Mesenchymal stem cell (in vitro differentiated cells and primary cell): Measurements from ENCODE around the gene ADAP2.
A peak's percentile ranks its signal among the peaks of the same experiment; 100 is the strongest.

ENCODE experiments used
- DNase-seq: peaks from one replicate; pipeline ENCODE4 v3.0.0-alpha.2; 2013
- H2AFZ ChIP-seq: one replicate; pipeline ENCODE4 v1.6.1; 2013; ENCODE audit warnings: low read depth, mild to moderate bottlenecking, control low read depth, inconsistent platforms, low read length, moderate library complexity
- H2AK5ac ChIP-seq: 2 replicates; pipeline ENCODE4 v1.6.1; 2013; ENCODE audit warnings: low read length, moderate library complexity, mild to moderate bottlenecking, inconsistent platforms; ENCODE audit not compliant: severe bottlenecking
- H2BK120ac ChIP-seq: one replicate; pipeline ENCODE4 v1.6.1; 2013; ENCODE audit warnings: low read depth, mild to moderate bottlenecking, inconsistent platforms, low read length, moderate library complexity
- H2BK12ac ChIP-seq, 2 experiments: one replicate each; pipeline ENCODE4 v1.6.1; 2013; ENCODE audit warnings: inconsistent platforms in 2 of 2, low read length in 2 of 2, mild to moderate bottlenecking in 2 of 2, moderate library complexity in 2 of 2, control low read depth in 1 of 2
- H2BK15ac ChIP-seq: one replicate; pipeline ENCODE4 v1.6.1; 2013; ENCODE audit warnings: mild to moderate bottlenecking, low read depth, inconsistent platforms; ENCODE audit not compliant: poor library complexity, severe bottlenecking
- H2BK5ac ChIP-seq: 2 replicates; pipeline ENCODE4 v1.6.1; 2013; ENCODE audit warnings: low read depth, mild to moderate bottlenecking, low read length, control low read depth, inconsistent platforms; ENCODE audit not compliant: poor library complexity, severe bottlenecking
- H3K14ac ChIP-seq, 2 experiments: one replicate each; pipeline ENCODE4 v1.6.1; 2013; ENCODE audit warnings: inconsistent platforms in 2 of 2, low read length in 2 of 2, control low read depth in 1 of 2, mild to moderate bottlenecking in 1 of 2, moderate library complexity in 1 of 2
- H3K18ac ChIP-seq, 2 experiments: one replicate each; pipeline ENCODE4 v1.6.1; 2013; ENCODE audit warnings: inconsistent platforms in 2 of 2, low read length in 2 of 2, control low read depth in 1 of 2, low read depth in 1 of 2, mild to moderate bottlenecking in 1 of 2
- H3K23ac ChIP-seq, 2 experiments: one replicate each; pipeline ENCODE4 v1.6.1; 2013; ENCODE audit warnings: inconsistent platforms in 2 of 2, low read length in 2 of 2, mild to moderate bottlenecking in 2 of 2, moderate library complexity in 2 of 2, control low read depth in 1 of 2
- H3K27ac ChIP-seq: 2 replicates; pipeline ENCODE4 v1.5.1; 2013; ENCODE audit warnings: mild to moderate bottlenecking, moderate library complexity, low read length, control low read depth, inconsistent platforms; ENCODE audit not compliant: poor library complexity, severe bottlenecking
- H3K27me3 ChIP-seq, 2 experiments: 2 replicates each; pipeline versions ENCODE4 v1.6.1 to v1.7.0; 2013; ENCODE audit warnings: low read length in 2 of 2, mild to moderate bottlenecking in 2 of 2, moderate library complexity in 2 of 2, control low read depth in 1 of 2, inconsistent platforms in 1 of 2; ENCODE audit not compliant: control insufficient read depth in 1 of 2, insufficient read depth in 1 of 2
- H3K36me3 ChIP-seq, 2 experiments: 2 replicates each; pipeline versions ENCODE4 v1.6.1 to v1.7.0; 2013; ENCODE audit warnings: low read length in 2 of 2, control low read depth in 1 of 2, inconsistent platforms in 1 of 2, low read depth in 1 of 2, mild to moderate bottlenecking in 1 of 2; ENCODE audit not compliant: insufficient read depth in 2 of 2, control insufficient read depth in 1 of 2
- H3K4ac ChIP-seq, 2 experiments: one replicate each; pipeline ENCODE4 v1.6.1; 2013; ENCODE audit warnings: inconsistent platforms in 2 of 2, low read length in 2 of 2, mild to moderate bottlenecking in 2 of 2, moderate library complexity in 2 of 2, control low read depth in 1 of 2, low read depth in 1 of 2
- H3K4me1 ChIP-seq: 2 replicates; pipeline ENCODE4 v1.6.1; 2013; ENCODE audit warnings: low read depth, low read length, control low read depth; ENCODE audit not compliant: control insufficient read depth, insufficient read depth
- H3K4me2 ChIP-seq: 2 replicates; pipeline ENCODE4 v1.6.1; 2013; ENCODE audit warnings: low read length, mild to moderate bottlenecking, inconsistent platforms; ENCODE audit not compliant: poor library complexity, severe bottlenecking
- H3K4me3 ChIP-seq, 2 experiments: 2 replicates each; pipeline versions ENCODE4 v1.5.1 to v1.7.0; 2013; ENCODE audit warnings: low read length in 2 of 2, mild to moderate bottlenecking in 2 of 2, control low read depth in 1 of 2, low read depth in 1 of 2; ENCODE audit not compliant: insufficient read depth in 1 of 2
- H3K79me1 ChIP-seq: replicated peaks from 2 replicates; pipeline ENCODE4 v1.6.1; 2013; ENCODE audit warnings: mild to moderate bottlenecking, control low read depth, low read length, inconsistent platforms; ENCODE audit not compliant: poor library complexity, severe bottlenecking
- H3K9ac ChIP-seq: 2 replicates; pipeline ENCODE4 v1.7.0; 2013; ENCODE audit warnings: mild to moderate bottlenecking, low read length, moderate library complexity
- H3K9me3 ChIP-seq: 2 replicates; pipeline ENCODE4 v1.7.0; 2013; ENCODE audit warnings: mild to moderate bottlenecking, low read length; ENCODE audit not compliant: control insufficient read depth
- H4K8ac ChIP-seq: one replicate; pipeline ENCODE4 v1.6.1; 2013; ENCODE audit warnings: inconsistent platforms, mild to moderate bottlenecking, low read length, moderate library complexity
- H4K91ac ChIP-seq: one replicate; pipeline ENCODE4 v1.6.1; 2013; ENCODE audit warnings: mild to moderate bottlenecking, low read length, inconsistent platforms
- WGBS: methylation state at CpG from one replicate; pipeline ENCODE4 v1.1.7; 2013; ENCODE audit warnings: mixed read lengths; 5-methylcytosine and 5-hydroxymethylcytosine counted together

Gene ADAP2

DNA sequence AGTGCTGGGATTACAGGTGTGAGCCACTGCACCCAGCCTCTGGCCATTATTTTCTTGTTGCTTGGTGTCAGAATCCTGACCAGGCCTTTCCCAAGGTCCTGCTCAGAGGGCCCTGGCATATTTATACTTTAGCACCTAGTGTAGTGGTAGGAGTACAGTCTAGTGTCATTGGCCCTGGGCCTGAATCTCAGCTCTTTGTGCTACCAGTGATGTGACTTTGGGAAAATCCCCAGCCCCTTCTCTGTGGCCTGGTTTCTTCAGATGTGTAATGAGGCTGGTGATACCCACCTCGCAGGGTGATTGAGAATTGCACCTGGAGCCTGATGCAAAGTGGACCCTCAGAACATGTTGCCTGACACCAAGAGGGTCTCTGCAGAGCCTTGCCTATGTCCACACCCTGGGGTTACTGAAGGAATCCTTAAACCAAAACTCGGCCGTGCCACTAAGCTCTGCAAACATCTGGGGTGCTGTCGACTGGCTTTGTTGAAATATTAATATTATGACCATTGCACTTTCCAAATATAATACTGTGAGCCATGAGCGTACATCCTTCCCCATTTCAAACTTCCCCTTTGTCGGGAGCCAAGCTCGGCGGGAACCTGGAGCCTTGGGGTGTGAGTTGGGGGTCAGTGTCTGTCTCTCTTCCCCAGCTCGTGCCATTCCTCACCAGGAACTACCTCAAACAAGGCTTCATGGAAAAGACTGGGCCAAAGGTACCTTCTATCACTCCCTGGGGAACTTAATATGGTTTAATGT lies 31.1 kb downstream of the ADAP2 start:
- peaks cover 0 to 6% of the 10 kb centered on the region in 2 experiments for H3K36me3 ChIP-seq
- no peaks in the 10 kb centered on the region for H3K27me3 ChIP-seq
- H2BK5ac ChIP-seq, result no peak overlapping the region
- H2BK120ac ChIP-seq, result no peak overlapping the region
- no peak overlapping the region for H3K27ac ChIP-seq
- no peak overlapping the region for H2BK12ac ChIP-seq
- no peaks in the 10 kb centered on the region for H3K9me3 ChIP-seq
- peaks cover 4% of the 10 kb centered on the region for H3K4me1 ChIP-seq
- H3K4me2 ChIP-seq, result no peak overlapping the region
- DNase-seq, result no peak
- H2AK5ac ChIP-seq, result no peak overlapping the region
- no peak overlapping the region for H3K9ac ChIP-seq
- no peak overlapping the region for H3K23ac ChIP-seq
- H2BK15ac ChIP-seq, result no peak overlapping the region
- no peak overlapping the region for H3K4ac ChIP-seq
- no peak overlapping the region for H2AFZ ChIP-seq
- no peaks in the 10 kb centered on the region for H3K79me1 ChIP-seq
- H3K18ac ChIP-seq, result no peak overlapping the region
- no peak overlapping the region for H3K14ac ChIP-seq
- 94% methylated on average over 8 of the region's 9 CpGs for WGBS
- H3K4me3 ChIP-seq, result no peak overlapping the region
- no peak overlapping the region for H4K8ac ChIP-seq
- no peak overlapping the region for H4K91ac ChIP-seq

DNA sequence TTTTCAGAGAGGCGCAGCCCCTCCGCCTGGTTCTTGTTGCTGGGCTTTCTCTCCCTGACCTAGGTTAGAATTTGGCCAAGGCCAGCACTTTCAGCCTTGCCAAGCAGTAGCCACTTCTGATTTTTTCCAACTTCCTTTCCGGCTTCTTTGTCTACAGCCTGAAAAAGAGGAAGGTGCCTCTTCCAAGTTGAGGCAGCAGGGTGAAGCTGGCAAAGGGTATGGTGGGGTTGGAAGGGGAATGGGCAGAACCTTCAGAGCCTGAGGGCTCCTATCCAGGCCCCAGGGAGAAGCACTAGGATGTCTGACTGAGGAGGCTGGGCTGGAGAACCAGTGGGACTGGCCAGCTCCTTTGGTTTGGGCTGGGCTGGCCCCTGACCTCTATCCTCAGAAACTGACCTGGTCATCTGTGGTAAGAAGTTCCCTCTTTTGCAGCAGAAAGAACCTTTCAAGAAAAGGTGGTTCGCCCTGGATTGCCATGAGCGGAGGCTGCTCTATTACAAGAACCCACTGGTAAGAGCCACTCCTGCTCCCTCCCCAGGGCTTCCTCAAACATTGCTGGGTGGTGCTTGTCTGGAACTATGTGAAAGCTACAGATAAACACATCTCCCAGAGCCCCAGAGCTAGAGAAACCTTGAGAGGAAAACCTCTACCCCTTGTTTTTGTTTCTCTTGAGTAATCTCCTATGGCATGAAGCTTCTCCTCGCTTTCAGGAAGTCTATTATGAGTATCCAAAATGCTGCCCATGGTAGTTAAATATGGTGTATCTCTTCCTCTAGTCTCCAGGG lies 32.5 kb downstream of the ADAP2 start:
- no peak overlapping the region for H4K91ac ChIP-seq

GRCh38 chr17:30956764-30957374 lies 35.1 kb downstream of the ADAP2 start:
- no peak overlapping the region for H3K4ac ChIP-seq
- no peak overlapping the region for H3K4me3 ChIP-seq
- H2AK5ac ChIP-seq, result no peak overlapping the region
- H2BK15ac ChIP-seq, result no peak overlapping the region
- peaks cover 4% of the 10 kb centered on the region for H3K4me1 ChIP-seq
- H3K23ac ChIP-seq, result no peak overlapping the region
- H2BK12ac ChIP-seq, result no peak overlapping the region
- DNase-seq, result peak; percentile 34
- H3K79me1 ChIP-seq, result no peaks in the 10 kb centered on the region
- H3K36me3 ChIP-seq, result peaks cover 0 to 2% of the 10 kb centered on the region in 2 experiments
- peak overlapping the region; percentile 43 for H2AFZ ChIP-seq
- H3K14ac ChIP-seq, result no peak overlapping the region
- no peak overlapping the region for H4K91ac ChIP-seq
- H3K9ac ChIP-seq, result peak overlapping the region; percentile 25
- WGBS, result 54% methylated on average over 8 of the region's 8 CpGs
- H2BK120ac ChIP-seq, result no peak overlapping the region
- no peak overlapping the region for H4K8ac ChIP-seq
- H2BK5ac ChIP-seq, result no peak overlapping the region
- H3K27ac ChIP-seq, result no peak overlapping the region
- H3K18ac ChIP-seq, result peak overlapping the region in 1 of 2 experiments; percentile 34
- no peak overlapping the region for H3K4me2 ChIP-seq
- peaks cover 0 to 5% of the 10 kb centered on the region in 2 experiments for H3K27me3 ChIP-seq
- H3K9me3 ChIP-seq, result no peaks in the 10 kb centered on the region

More for the DNA sequence above, 32.5 kb downstream of the ADAP2 start:
- H4K8ac ChIP-seq, result no peak overlapping the region
- H3K4me1 ChIP-seq, result peaks cover 4% of the 10 kb centered on the region
- no peak overlapping the region for H3K14ac ChIP-seq
- no peak overlapping the region for H3K4ac ChIP-seq
- no peak overlapping the region for H3K27ac ChIP-seq
- H3K4me2 ChIP-seq, result no peak overlapping the region
- no peak for DNase-seq
- no peak overlapping the region for H3K9ac ChIP-seq
- H2BK15ac ChIP-seq, result no peak overlapping the region
- peak overlapping the region in 1 of 2 experiments; percentile 64 for H2BK12ac ChIP-seq
- H3K9me3 ChIP-seq, result no peaks in the 10 kb centered on the region
- no peak overlapping the region for H2BK5ac ChIP-seq
- WGBS, result 97% methylated on average over 6 of the region's 6 CpGs
- no peak overlapping the region for H2BK120ac ChIP-seq
- H2AK5ac ChIP-seq, result no peak overlapping the region
- peaks cover 0 to under 1% of the 10 kb centered on the region in 2 experiments for H3K27me3 ChIP-seq
- no peaks in the 10 kb centered on the region for H3K79me1 ChIP-seq
- no peak overlapping the region for H2AFZ ChIP-seq
- H3K36me3 ChIP-seq, result peaks cover 0 to 2% of the 10 kb centered on the region in 2 experiments
- H3K18ac ChIP-seq, result no peak overlapping the region
- H3K23ac ChIP-seq, result no peak overlapping the region
- H3K4me3 ChIP-seq, result no peak overlapping the region

DNA sequence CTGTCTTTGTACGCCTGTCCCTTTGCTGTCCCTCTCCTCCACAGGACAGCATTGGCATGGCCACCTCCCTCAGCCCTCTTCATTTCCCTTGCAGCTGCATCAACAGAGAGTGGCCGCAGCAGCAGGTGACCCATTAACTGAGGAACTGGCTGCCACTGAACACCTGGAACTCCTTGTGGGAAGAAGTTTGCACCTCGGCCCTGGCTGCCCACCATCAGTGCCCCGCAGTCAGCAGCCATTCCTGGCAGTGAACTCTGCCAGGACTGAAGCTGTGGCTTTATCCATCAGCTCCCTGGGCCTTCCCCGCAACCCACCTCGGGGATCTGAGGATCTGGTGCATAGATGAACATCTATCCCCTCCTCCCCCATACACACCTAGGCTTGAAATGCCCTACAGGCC lies 36.0 kb downstream of the ADAP2 start:
- Histone ChIP-seq H3K27ac (no peak overlapping the region), H2AFZ (no peak overlapping the region), H4K8ac (no peak overlapping the region), H3K4me1 (peaks cover 4% of the 10 kb centered on the region), H3K4ac (no peak overlapping the region), H3K9ac (no peak overlapping the region), H4K91ac (no peak overlapping the region), H3K4me2 (no peak overlapping the region), H2BK5ac (no peak overlapping the region), H3K36me3 (no peaks in the 10 kb centered on the region), H3K23ac (no peak overlapping the region), H3K9me3 (no peaks in the 10 kb centered on the region), H3K18ac (no peak overlapping the region), H2AK5ac (no peak overlapping the region), H3K79me1 (no peaks in the 10 kb centered on the region), H2BK120ac (no peak overlapping the region), H3K14ac (no peak overlapping the region), H3K27me3 (peaks cover 0 to 5% of the 10 kb centered on the region in 2 experiments), H2BK15ac (no peak overlapping the region), H2BK12ac (no peak overlapping the region), H3K4me3 (no peak overlapping the region)
- DNase-seq, result no peak
- 97% methylated on average over 6 of the region's 6 CpGs for WGBS
